PC-3 (cell line): ENCODE data around the gene CBS. TPM values are rescaled to one million over a fixed set of nuclear protein-coding genes. Genes with fewer than 3 reads are reported as not detected.

ENCODE experiments used
- ATAC-seq: fragments of 200-7000 bp; cut with Tn5 transposase; 2 replicates; pipeline ENCODE4 v1.9.1; 2020; ENCODE audit warnings: mild to moderate bottlenecking, moderate library complexity
- BruUV-seq: library from RNA; stranded (reverse); fragments of 400-500 nt; replicated peaks from 2 replicates; lab custom pipeline; 2021; lab: Mats Ljungman, UMichigan
- CTCF ChIA-PET: fragments of 300-600 bp; sonication (Branson Sonifier 250); formaldehyde crosslinking; loops from one replicate; lab custom pipeline; 2022; ENCODE audit warnings: antibody characterized with exemption; lab: Charles Lee
- POLR2A ChIA-PET: fragments of 300-600 bp; sonication (Branson Sonifier 250); formaldehyde crosslinking; loops from one replicate; lab custom pipeline; 2022; ENCODE audit warnings: antibody characterized with exemption; ENCODE audit not compliant: unreplicated experiment; lab: Charles Lee
- DNase-seq: peaks from one replicate; pipeline ENCODE4 v3.0.0-alpha.2; 2015
- H2AFZ ChIP-seq: fragments of 300-600 bp; sonication (generic); 2 replicates; pipeline ENCODE4 v1.6.0; 2016; ENCODE audit warnings: antibody characterized with exemption, low read length
- H3F3A ChIP-seq: fragments of 300-600 bp; sonication (generic); one replicate; pipeline ENCODE4 v1.6.0; 2017; ENCODE audit warnings: antibody characterized with exemption, low read length, control low read depth, mild to moderate bottlenecking; ENCODE audit not compliant: unreplicated experiment
- H3K27ac ChIP-seq: fragments of 300-600 bp; sonication (generic); 2 replicates; pipeline ENCODE4 v1.5.1; 2016; ENCODE audit warnings: mild to moderate bottlenecking, low read length
- H3K27me3 ChIP-seq: fragments of 300-600 bp; sonication (generic); 2 replicates; pipeline ENCODE4 v1.6.1; 2016; ENCODE audit warnings: low read length, mixed read lengths
- H3K36me3 ChIP-seq: fragments of 300-600 bp; sonication (generic); 2 replicates; pipeline ENCODE4 v1.6.1; 2016; ENCODE audit warnings: low read depth, mixed run types, low read length, mixed read lengths
- H3K4me1 ChIP-seq: fragments of 300-600 bp; sonication (generic); 2 replicates; pipeline ENCODE4 v1.5.1; 2016; ENCODE audit warnings: low read length; ENCODE audit not compliant: insufficient read depth
- H3K4me2 ChIP-seq: fragments of 300-600 bp; sonication (generic); 2 replicates; pipeline ENCODE4 v1.6.0; 2016; ENCODE audit warnings: low read length
- H3K4me3 ChIP-seq: fragments of 300-600 bp; sonication (generic); 2 replicates; pipeline ENCODE4 v1.5.1; 2016; ENCODE audit warnings: mild to moderate bottlenecking, low read length, mixed read lengths
- H3K79me2 ChIP-seq: fragments of 300-600 bp; sonication (generic); 2 replicates; pipeline ENCODE4 v1.6.1; 2017; ENCODE audit warnings: low read length, mixed read lengths
- H3K9ac ChIP-seq: fragments of 300-600 bp; sonication (generic); 2 replicates; pipeline ENCODE4 v1.6.0; 2016; ENCODE audit warnings: mild to moderate bottlenecking, low read length
- H3K9me2 ChIP-seq: fragments of 300-600 bp; sonication (generic); replicated peaks from 2 replicates; pipeline ENCODE4 v1.6.1; 2016; ENCODE audit warnings: mixed run types, low read length, mixed read lengths
- H3K9me3 ChIP-seq: fragments of 300-600 bp; sonication (generic); 2 replicates; pipeline ENCODE4 v1.6.1; 2016; ENCODE audit warnings: low read length, mixed read lengths
- H4K20me1 ChIP-seq: fragments of 300-600 bp; sonication (generic); 2 replicates; pipeline ENCODE4 v1.6.1; 2016; ENCODE audit warnings: low read length, mixed read lengths
- CTCF ChIP-seq: fragments of 300-600 bp; sonication (generic); conservative IDR thresholded peaks from 2 replicates; pipeline ENCODE4 v1.5.1; 2017; ENCODE audit warnings: antibody characterized with exemption, low read depth, mild to moderate bottlenecking, low read length
- EZH2 ChIP-seq: fragments of 300-600 bp; sonication (generic); IDR thresholded peaks from one replicate; pipeline ENCODE4 v1.6.1; 2017; ENCODE audit warnings: antibody characterized with exemption, mild to moderate bottlenecking, low read length; ENCODE audit not compliant: unreplicated experiment
- EZH2phosphoT487 ChIP-seq: fragments of 300-600 bp; sonication (generic); IDR thresholded peaks from 2 replicates; pipeline ENCODE4 v1.6.1; 2018; ENCODE audit warnings: mild to moderate bottlenecking, antibody characterized with exemption, low read length, borderline replicate concordance
- intact Hi-C: fragments of 100-400 bp; cut with micrococcal nuclease; formaldehyde crosslinking; loops from 2 replicates; pipeline ENCODE4 v1.9.0; 2023
- total RNA-seq: library from RNA; depleted of rRNA; stranded (reverse); fragments of >200 nt; gene quantifications from 2 replicates; pipeline ENCODE4 v1.2.3, GENCODE V29; 2014

Gene CBS
- total RNA-seq, 1 experiment from 2014 or later: 8.9 TPM

- no peak for DNase-seq
- H3K79me2 ChIP-seq: no peaks in the 10 kb centered on the region
- no peaks in the 10 kb centered on the region for H3K4me1 ChIP-seq
- TF ChIP-seq EZH2phosphoT487: no peak
- no peak for TF ChIP-seq CTCF
- no peak for TF ChIP-seq EZH2
- H3K27me3 ChIP-seq: no peaks in the 10 kb centered on the region
- no peak for ATAC-seq
- no peaks in the 10 kb centered on the region for H3F3A ChIP-seq
- POLR2A ChIA-PET: interaction anchor here (0.8 kb wide), 1 partner anchor 52 kb away, joined by 6 read pairs; no protein-coding TSS in a partner anchor
- BruUV-seq: no TSS peak
- H4K20me1 ChIP-seq: no peaks in the 10 kb centered on the region
- H3K36me3 ChIP-seq: peaks cover 10% of the 10 kb centered on the region; the same call in 1 of the 2 replicates
- no peaks in the 10 kb centered on the region for H3K9me2 ChIP-seq
- H2AFZ ChIP-seq: no peak overlapping the region
- CTCF ChIA-PET: no interaction called here
- H3K27ac ChIP-seq: no peak overlapping the region
- intact Hi-C loops: no loop called here
- H3K4me2 ChIP-seq: no peak overlapping the region
- no peak overlapping the region for H3K4me3 ChIP-seq
- no peak overlapping the region for H3K9ac ChIP-seq
- H3K9me3 ChIP-seq: no peaks in the 10 kb centered on the region
Measured at GRCh38 chr21:43024439-43025136, 51.0 kb downstream of the CBS start.

- Histone ChIP-seq H3K9me2 (no peaks in the 10 kb centered on the region), H3K79me2 (no peaks in the 10 kb centered on the region), H3K4me1 (no peaks in the 10 kb centered on the region), H3K9me3 (no peaks in the 10 kb centered on the region), H3K9ac (no peak overlapping the region), H2AFZ (no peak overlapping the region), H4K20me1 (no peaks in the 10 kb centered on the region), H3K4me3 (no peak overlapping the region), H3F3A (no peaks in the 10 kb centered on the region), H3K4me2 (no peak overlapping the region), H3K27ac (no peak overlapping the region), H3K36me3 (peaks cover 10% of the 10 kb centered on the region; the same call in 1 of the 2 replicates), H3K27me3 (no peaks in the 10 kb centered on the region)
- ChIA-PET POLR2A (no interaction called here), CTCF (interaction anchor here (0.6 kb wide), 1 partner anchor 10 kb away, joined by 3 read pairs; no protein-coding TSS in a partner anchor)
- intact Hi-C loops: no loop called here
- no TSS peak for BruUV-seq
- no peak for ATAC-seq
- DNase-seq: no peak
- no peak for TF ChIP-seq EZH2
- TF ChIP-seq EZH2phosphoT487: no peak
- TF ChIP-seq CTCF: no peak
Measured at GRCh38 chr21:43023175-43023574, 52.5 kb downstream of the CBS start.
